ENCODE results near the gene SLC47A2. TPM values are rescaled to one million over a fixed set of nuclear protein-coding genes. Genes with fewer than 3 reads are reported as not detected.

The SLC47A2 gene
- total RNA-seq, 1 donor from 2014 or later: not detected

DNA sequence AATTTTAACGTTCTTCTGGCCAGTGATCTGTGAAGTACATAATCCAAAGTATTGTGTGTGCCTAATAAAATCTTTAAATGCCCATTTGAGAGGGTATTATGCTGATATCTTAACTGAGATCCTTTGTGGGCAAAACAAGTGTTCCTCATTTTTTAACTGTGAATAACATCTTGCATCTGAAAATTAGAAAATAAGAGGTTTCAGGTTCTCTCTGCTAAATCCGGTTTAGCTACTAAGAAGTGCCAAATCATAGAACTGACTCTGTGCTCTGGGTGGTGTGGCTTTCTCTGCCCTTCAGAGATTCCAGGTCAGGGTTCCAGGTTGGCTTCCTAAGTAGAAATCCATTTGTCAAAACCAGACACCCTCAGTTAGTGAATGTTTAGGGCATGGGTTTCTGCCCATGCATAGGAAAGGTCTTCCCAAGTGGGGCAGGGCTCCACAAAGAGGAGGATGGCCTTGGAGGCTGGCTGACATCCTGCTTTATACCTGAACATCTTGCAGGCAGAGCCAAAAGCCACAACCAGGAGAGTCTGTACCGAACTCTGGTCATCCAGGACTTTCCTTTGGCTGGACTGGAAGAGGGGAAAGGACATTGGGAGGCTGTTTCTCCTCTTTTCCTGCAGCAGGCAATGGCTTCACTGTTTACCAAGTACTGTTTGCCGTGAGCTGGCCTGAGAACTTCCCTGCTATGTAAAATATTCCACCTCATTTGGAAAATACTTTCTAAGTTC is 59.4 kb downstream of the SLC47A2 start:
- ATAC-seq (no peak), DNase-seq (ENCODE audit: missing footprints) (no peak)
- intact Hi-C loops (cut with DNase I): no loop called here

GRCh38 chr17:19656336-19656735 is 60.0 kb downstream of the SLC47A2 start:
- no peak for DNase-seq (ENCODE audit: missing footprints)
- ATAC-seq: no peak
- intact Hi-C loops (cut with DNase I): no loop called here

DNA sequence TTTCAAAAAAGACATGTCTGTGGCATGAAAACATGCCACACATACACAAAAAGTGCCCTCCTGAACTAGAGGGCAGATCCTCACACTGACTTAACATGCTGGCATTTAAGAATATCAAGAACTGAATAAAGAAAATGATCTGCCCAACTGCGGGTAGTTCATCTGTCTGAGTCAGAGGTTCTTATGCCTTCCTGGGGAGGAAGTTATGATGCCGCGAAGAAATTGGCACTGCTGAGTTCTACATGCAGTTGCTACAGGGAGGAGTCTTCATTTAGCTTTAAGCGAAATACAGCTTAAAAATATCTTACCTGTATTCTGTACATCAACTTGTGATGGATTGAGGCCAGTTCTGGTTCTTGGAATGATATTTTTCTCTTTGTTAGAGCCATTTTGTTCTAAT is 61.5 kb downstream of the SLC47A2 start:
- ATAC-seq: no peak

DNA sequence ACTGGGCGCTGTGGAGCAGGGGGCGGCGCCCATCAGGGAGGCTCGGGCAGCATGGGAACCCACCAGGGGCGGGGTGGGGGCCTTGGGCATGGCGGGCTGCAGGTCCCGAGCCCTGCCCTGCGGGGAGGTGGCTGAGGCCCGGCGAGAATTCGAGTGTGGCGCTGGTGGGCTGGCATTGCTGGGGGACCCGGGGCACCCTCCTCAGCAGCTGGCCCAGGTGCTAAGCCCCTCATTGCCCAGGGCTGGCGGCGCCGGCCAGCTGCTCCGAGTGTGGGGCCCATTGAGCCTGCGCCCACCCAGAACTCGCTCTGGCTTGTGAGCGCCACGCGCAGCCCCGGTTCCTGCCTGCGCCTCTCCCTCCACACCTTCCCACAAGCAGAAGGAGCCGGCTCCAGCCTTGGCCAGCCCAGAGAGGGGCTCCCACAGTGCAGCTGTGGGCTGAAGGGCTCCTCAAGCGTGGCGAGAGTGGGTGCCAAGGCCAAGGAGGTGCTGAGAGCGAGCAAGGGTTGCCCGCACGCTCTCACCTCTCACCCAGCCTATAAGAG is 62.0 kb downstream of the SLC47A2 start:
- DNase-seq (ENCODE audit: missing footprints): no peak
- ATAC-seq: no peak
- intact Hi-C loops (cut with DNase I): no loop called here

More for the DNA sequence above, 61.5 kb downstream of the SLC47A2 start:
- intact Hi-C loops (cut with DNase I): no loop called here
- no peak for DNase-seq (ENCODE audit: missing footprints)

GRCh38 chr17:19652595-19652994 is 63.8 kb downstream of the SLC47A2 start:
- ATAC-seq (no peak), DNase-seq (ENCODE audit: missing footprints) (no peak)
- intact Hi-C loops (cut with DNase I): no loop called here

GRCh38 chr17:19651451-19652238 is 64.7 kb downstream of the SLC47A2 start:
- intact Hi-C loops (cut with DNase I): no loop called here
- ATAC-seq (no peak), DNase-seq (ENCODE audit: missing footprints) (no peak)

GRCh38 chr17:19650826-19651225 is 65.6 kb downstream of the SLC47A2 start:
- intact Hi-C loops (cut with DNase I): no loop called here
- ATAC-seq (no peak), DNase-seq (ENCODE audit: missing footprints) (no peak)

DNA sequence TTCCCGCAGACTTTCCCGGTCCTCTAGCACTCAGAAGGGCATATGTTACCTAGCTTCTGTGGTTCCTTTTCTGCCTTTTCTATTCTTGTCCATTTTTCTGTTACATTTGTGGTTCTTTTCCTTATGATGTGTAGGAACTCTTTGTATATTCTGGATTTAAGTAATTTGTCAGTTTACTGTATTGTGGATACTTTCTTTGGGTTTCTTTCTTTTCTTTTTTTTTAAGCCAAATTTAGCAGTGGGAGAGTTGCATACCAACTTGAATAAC is 67.2 kb downstream of the SLC47A2 start:
- ATAC-seq: no peak
- DNase-seq (ENCODE audit: missing footprints): no peak
- intact Hi-C loops (cut with DNase I): loop anchor here (5.0 kb wide), 3 partner anchors 103 to 272 kb away; partner anchors contain the start of gene MAPK7

DNA sequence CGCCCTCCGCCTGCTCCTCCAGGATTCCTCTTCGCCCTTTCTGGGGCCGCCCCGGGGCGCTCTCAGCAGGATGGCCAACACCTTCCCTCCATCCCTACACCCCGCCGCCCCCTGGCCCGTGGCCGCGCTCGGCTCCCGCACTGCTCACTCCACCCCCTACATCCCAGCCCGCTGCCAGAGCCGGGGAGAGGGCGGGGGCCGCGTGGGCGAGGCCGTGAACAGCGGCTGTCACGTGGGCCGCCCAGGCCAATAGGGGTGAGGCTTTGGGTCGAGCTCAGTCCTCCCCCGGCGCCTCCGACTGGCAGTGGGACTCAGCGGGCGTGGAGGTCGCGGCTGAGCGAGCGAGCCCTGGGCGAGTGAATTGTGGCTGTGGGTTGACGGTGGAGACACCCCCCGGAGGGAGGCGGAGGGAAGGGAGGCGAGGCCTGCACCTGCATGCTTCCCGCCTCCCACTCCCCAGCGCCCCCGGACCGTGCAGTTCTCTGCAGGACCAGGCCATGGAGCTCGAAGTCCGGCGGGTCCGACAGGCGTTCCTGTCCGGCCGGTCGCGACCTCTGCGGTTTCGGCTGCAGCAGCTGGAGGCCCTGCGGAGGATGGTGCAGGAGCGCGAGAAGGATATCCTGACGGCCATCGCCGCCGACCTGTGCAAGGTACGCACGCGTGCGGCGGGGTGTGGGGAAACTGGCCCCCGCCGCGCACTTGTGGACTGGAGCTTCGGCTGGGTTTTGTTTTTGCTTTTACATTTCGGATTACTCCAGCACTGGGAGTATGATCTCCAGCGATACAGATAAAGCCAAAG is 67.7 kb downstream of the SLC47A2 start, which contains the start of gene ALDH3A2:
ALDH3A2 (plus strand) TSS at position 277 of the 799 bp plus-strand sequence; CDS start at position 498, 221 bp downstream.
- peak; percentile 100 for DNase-seq (ENCODE audit: missing footprints)
- intact Hi-C loops (cut with DNase I): loop anchor here (5.0 kb wide), 3 partner anchors 104 to 271 kb away; partner anchors contain the start of gene MAPK7
- ATAC-seq: peak; percentile 100

- intact Hi-C loops (cut with DNase I): loop anchor here (5.0 kb wide), 3 partner anchors 104 to 271 kb away; partner anchors contain the start of gene MAPK7
Measured at GRCh38 chr17:19647697-19648474, 68.5 kb downstream of the SLC47A2 start.

DNA sequence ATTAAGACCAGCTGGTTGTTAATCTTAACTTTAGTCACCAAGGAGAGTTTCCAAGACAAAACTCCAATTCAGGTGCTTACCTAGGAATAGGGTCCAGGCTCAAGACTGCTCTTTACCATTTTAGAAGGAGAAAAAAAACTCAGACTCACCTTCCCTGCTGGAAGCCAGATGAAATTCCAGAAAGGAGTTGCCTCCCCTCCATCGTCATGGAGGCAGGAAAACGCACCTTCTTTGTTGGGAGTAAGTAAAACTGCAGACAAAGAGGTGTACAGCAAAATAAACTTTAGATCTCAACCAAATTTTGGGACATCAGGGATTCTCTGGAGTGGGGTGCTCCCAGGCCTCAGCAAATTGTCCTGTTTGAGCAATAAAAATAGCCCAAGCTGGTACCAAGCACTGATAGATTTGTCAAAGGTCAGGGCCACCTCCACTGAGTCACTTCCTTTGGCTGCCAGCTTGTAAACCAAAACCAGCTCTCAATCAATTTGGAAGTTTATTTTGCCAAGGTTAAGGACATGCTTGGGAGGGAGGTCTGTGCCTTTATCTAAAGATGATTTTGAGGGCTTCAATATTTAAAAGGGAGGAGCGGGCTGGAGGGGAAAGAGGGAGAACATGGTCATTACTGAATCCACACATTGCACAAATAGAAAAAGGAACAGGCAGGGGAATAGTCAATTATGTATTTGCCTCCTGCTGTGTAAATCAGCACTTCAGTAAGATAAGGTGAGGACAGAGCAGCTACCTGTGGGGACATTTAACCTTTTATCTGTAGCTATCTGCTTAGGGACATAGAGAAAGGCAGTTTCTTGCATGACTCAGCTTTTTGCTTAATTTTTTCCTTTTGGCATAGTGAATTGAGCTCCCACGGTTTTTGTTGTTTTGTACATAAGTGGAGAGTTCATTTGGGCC is 69.3 kb downstream of the SLC47A2 start:
- ATAC-seq (no peak), DNase-seq (ENCODE audit: missing footprints) (no peak)
- intact Hi-C loops (cut with DNase I): loop anchor here (5.0 kb wide), 3 partner anchors 105 to 270 kb away; partner anchors contain the start of gene MAPK7

More at GRCh38 chr17:19647697-19648474, 68.5 kb downstream of the SLC47A2 start:
- DNase-seq (ENCODE audit: missing footprints) (peak; percentile 85), ATAC-seq (peak; percentile 62)

DNA sequence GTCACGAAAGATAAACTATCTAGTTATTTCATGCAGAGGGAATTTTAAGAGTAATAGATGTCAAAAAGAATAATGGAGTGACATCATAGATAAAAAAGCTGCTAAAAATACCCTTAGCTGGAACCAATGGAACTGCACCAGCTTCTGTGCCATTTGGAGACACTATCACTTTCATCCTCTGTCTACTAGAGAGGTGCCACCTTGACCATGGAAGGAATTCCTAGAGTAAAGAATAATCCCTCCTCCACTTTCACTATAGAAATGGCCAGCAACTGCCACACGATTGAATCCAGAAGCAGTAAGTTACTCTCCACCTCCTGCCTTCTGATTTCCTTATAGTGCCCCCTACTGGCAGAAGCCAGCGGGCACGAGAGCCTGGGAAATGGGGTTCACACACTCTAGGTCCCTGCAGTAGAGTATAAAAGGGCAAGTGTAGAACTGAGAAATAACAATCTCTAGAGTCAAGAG is 70.6 kb downstream of the SLC47A2 start:
- DNase-seq (ENCODE audit: missing footprints): peak; percentile 76

GRCh38 chr17:19644493-19645210 is 71.7 kb downstream of the SLC47A2 start:
- intact Hi-C loops (cut with DNase I): loop anchor here (5.0 kb wide), 3 partner anchors 108 to 267 kb away; partner anchors contain the start of gene MAPK7
- ATAC-seq (no peak), DNase-seq (ENCODE audit: missing footprints) (no peak)

More for the DNA sequence above, 70.6 kb downstream of the SLC47A2 start:
- no peak for ATAC-seq
- intact Hi-C loops (cut with DNase I): loop anchor here (5.0 kb wide), 3 partner anchors 107 to 268 kb away; partner anchors contain the start of gene MAPK7

DNA sequence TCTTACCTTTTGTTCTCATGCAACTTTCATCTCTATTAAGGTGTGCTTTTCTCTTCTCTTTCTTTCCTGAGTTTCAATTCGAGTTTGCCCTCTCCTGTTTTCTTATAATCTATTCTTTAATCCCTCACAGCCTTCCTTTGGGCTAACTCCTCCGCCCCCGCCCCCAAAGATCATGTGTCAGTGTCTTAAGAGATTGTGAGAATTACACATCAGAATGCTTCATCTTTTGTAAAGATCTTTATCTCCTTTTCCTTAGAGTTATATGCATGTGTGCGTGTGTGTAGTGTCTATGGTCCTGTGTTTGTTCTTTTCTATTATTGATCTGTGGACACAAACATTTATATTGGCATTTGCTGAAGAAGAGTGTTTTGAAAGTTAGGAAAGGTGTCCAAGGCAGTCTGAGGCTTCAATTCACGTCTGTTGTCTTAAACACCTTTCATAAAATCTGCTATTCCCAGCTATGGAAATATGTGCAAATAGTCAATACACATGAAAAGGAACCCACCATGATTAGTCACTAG is 74.0 kb downstream of the SLC47A2 start:
- DNase-seq (ENCODE audit: missing footprints) (no peak), ATAC-seq (no peak)
- intact Hi-C loops (cut with DNase I): no loop called here

GRCh38 chr17:19641687-19642372 is 74.6 kb downstream of the SLC47A2 start:
- DNase-seq (ENCODE audit: missing footprints) (no peak), ATAC-seq (no peak)
- intact Hi-C loops (cut with DNase I): no loop called here

All from Right ventricle myocardium inferior (tissue), 1 donor.